ENCODE measurements around the gene CDK5RAP1.
"Not testable (repeated sequence)": the region's sequence is repeated elsewhere in the genome, so short reads cannot be mapped to it uniquely, and the experiment has no call there.

Gene CDK5RAP1

GRCh38 chr20:33394718-33395117 is 6.6 kb downstream of the CDK5RAP1 start:
- TF ChIP-seq POLR2A (IDR thresholded peaks at IDR 0.05; ENCODE audit: low read depth, low read length) (no peak), TAF1 (IDR thresholded peaks at IDR 0.05; ENCODE audit: borderline replicate concordance, low read depth, low read length) (no peak), POLR2AphosphoS5 (IDR thresholded peaks at IDR 0.05; ENCODE audit: low read depth, low read length) (no peak)
- DNase-seq (ENCODE audit: insufficient read length) (no peak), FAIRE-seq (no peak)

GRCh38 chr20:33393609-33394008 is 7.7 kb downstream of the CDK5RAP1 start:
- DNase-seq (ENCODE audit: insufficient read length) (no peak), FAIRE-seq (no peak)
- no peak for TF ChIP-seq POLR2A (IDR thresholded peaks at IDR 0.05; ENCODE audit: low read depth, low read length)
- no peak for TF ChIP-seq POLR2AphosphoS5 (IDR thresholded peaks at IDR 0.05; ENCODE audit: low read depth, low read length)
- no peak for TF ChIP-seq TAF1 (IDR thresholded peaks at IDR 0.05; ENCODE audit: borderline replicate concordance, low read depth, low read length)

GRCh38 chr20:33391722-33392415 is 9.4 kb downstream of the CDK5RAP1 start:
- FAIRE-seq = no peak
- no peak for DNase-seq (ENCODE audit: insufficient read length)
- no peak for TF ChIP-seq TAF1 (IDR thresholded peaks at IDR 0.05; ENCODE audit: borderline replicate concordance, low read depth, low read length)
- no peak for TF ChIP-seq POLR2AphosphoS5 (IDR thresholded peaks at IDR 0.05; ENCODE audit: low read depth, low read length)
- no peak for TF ChIP-seq POLR2A (IDR thresholded peaks at IDR 0.05; ENCODE audit: low read depth, low read length)

GRCh38 chr20:33389326-33389725 is 12.0 kb downstream of the CDK5RAP1 start:
- not testable (repeated sequence) for DNase-seq (ENCODE audit: insufficient read length); FAIRE-seq

GRCh38 chr20:33388268-33388667 is 13.1 kb downstream of the CDK5RAP1 start:
- FAIRE-seq (no peak), DNase-seq (ENCODE audit: insufficient read length) (no peak)
- no peak for TF ChIP-seq POLR2A (IDR thresholded peaks at IDR 0.05; ENCODE audit: low read depth, low read length)
- no peak for TF ChIP-seq TAF1 (IDR thresholded peaks at IDR 0.05; ENCODE audit: borderline replicate concordance, low read depth, low read length)
- no peak for TF ChIP-seq POLR2AphosphoS5 (IDR thresholded peaks at IDR 0.05; ENCODE audit: low read depth, low read length)

GRCh38 chr20:33387177-33387576 is 14.1 kb downstream of the CDK5RAP1 start:
- TF ChIP-seq TAF1 (IDR thresholded peaks at IDR 0.05; ENCODE audit: borderline replicate concordance, low read depth, low read length) (no peak), POLR2A (IDR thresholded peaks at IDR 0.05; ENCODE audit: low read depth, low read length) (no peak), POLR2AphosphoS5 (IDR thresholded peaks at IDR 0.05; ENCODE audit: low read depth, low read length) (no peak)
- DNase-seq (ENCODE audit: insufficient read length) (no peak), FAIRE-seq (no peak)

GRCh38 chr20:33386673-33387072 is 14.6 kb downstream of the CDK5RAP1 start:
- DNase-seq (ENCODE audit: insufficient read length) = no peak
- no peak for FAIRE-seq
- TF ChIP-seq POLR2AphosphoS5 (IDR thresholded peaks at IDR 0.05; ENCODE audit: low read depth, low read length) (no peak), POLR2A (IDR thresholded peaks at IDR 0.05; ENCODE audit: low read depth, low read length) (no peak), TAF1 (IDR thresholded peaks at IDR 0.05; ENCODE audit: borderline replicate concordance, low read depth, low read length) (no peak)

GRCh38 chr20:33377366-33377765 is 24.0 kb downstream of the CDK5RAP1 start:
- DNase-seq (ENCODE audit: insufficient read length) (no peak), FAIRE-seq (no peak)
- TF ChIP-seq POLR2AphosphoS5 (IDR thresholded peaks at IDR 0.05; ENCODE audit: low read depth, low read length) (no peak), POLR2A (IDR thresholded peaks at IDR 0.05; ENCODE audit: low read depth, low read length) (no peak), TAF1 (IDR thresholded peaks at IDR 0.05; ENCODE audit: borderline replicate concordance, low read depth, low read length) (no peak)

- DNase-seq (ENCODE audit: insufficient read length) = no peak
- no peak for FAIRE-seq
- no peak for TF ChIP-seq TAF1 (IDR thresholded peaks at IDR 0.05; ENCODE audit: borderline replicate concordance, low read depth, low read length)
- TF ChIP-seq POLR2A (IDR thresholded peaks at IDR 0.05; ENCODE audit: low read depth, low read length) = no peak
- TF ChIP-seq POLR2AphosphoS5 (IDR thresholded peaks at IDR 0.05; ENCODE audit: low read depth, low read length) = no peak
Observed at GRCh38 chr20:33373735-33374605, 27.3 kb downstream of the CDK5RAP1 start.

GRCh38 chr20:33372993-33373441 is 28.3 kb downstream of the CDK5RAP1 start:
- FAIRE-seq (no peak), DNase-seq (ENCODE audit: insufficient read length) (no peak)
- TF ChIP-seq TAF1 (IDR thresholded peaks at IDR 0.05; ENCODE audit: borderline replicate concordance, low read depth, low read length) (no peak), POLR2A (IDR thresholded peaks at IDR 0.05; ENCODE audit: low read depth, low read length) (no peak), POLR2AphosphoS5 (IDR thresholded peaks at IDR 0.05; ENCODE audit: low read depth, low read length) (no peak)

GRCh38 chr20:33370291-33370690 is 31.0 kb downstream of the CDK5RAP1 start:
- FAIRE-seq = no peak
- TF ChIP-seq POLR2AphosphoS5 (IDR thresholded peaks at IDR 0.05; ENCODE audit: low read depth, low read length) = no peak
- no peak for TF ChIP-seq TAF1 (IDR thresholded peaks at IDR 0.05; ENCODE audit: borderline replicate concordance, low read depth, low read length)
- DNase-seq (ENCODE audit: insufficient read length) = no peak

- FAIRE-seq (no peak), DNase-seq (ENCODE audit: insufficient read length) (no peak)
- no peak for TF ChIP-seq TAF1 (IDR thresholded peaks at IDR 0.05; ENCODE audit: borderline replicate concordance, low read depth, low read length)
- TF ChIP-seq POLR2AphosphoS5 (IDR thresholded peaks at IDR 0.05; ENCODE audit: low read depth, low read length) = no peak
- TF ChIP-seq POLR2A (IDR thresholded peaks at IDR 0.05; ENCODE audit: low read depth, low read length) = no peak
Observed at GRCh38 chr20:33362898-33363297, 38.4 kb downstream of the CDK5RAP1 start.
